ENCODE measurements around the gene KLHL22.

Gene KLHL22

DNA sequence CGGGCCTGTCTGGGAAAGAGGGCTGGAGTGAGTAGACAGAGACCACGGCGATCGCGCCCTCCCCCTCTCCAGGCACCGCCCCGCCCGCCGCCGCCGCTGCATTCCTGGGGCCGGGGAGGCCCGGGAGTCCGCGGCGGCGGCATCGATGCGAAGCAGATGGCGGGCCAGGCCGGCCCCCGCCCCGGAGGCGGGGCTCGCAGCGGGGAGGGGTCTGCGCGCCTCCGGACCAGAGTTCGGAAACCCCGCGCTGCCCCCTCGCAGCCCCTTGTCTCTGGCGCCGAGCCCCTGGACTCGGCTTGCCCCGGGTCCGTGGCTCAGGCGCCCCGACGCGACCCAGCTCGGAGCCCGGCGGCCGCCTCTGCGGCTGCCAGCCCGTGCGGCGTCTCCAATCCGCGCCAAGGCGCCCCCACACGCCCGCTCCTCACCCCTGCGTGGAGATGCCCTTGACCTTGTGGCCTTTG lies 59.3 kb downstream of the KLHL22 start:
- H3K27ac ChIP-seq = no peak overlapping the region
- no peak for DNase-seq (ENCODE audit: low read depth, low spot score)

DNA sequence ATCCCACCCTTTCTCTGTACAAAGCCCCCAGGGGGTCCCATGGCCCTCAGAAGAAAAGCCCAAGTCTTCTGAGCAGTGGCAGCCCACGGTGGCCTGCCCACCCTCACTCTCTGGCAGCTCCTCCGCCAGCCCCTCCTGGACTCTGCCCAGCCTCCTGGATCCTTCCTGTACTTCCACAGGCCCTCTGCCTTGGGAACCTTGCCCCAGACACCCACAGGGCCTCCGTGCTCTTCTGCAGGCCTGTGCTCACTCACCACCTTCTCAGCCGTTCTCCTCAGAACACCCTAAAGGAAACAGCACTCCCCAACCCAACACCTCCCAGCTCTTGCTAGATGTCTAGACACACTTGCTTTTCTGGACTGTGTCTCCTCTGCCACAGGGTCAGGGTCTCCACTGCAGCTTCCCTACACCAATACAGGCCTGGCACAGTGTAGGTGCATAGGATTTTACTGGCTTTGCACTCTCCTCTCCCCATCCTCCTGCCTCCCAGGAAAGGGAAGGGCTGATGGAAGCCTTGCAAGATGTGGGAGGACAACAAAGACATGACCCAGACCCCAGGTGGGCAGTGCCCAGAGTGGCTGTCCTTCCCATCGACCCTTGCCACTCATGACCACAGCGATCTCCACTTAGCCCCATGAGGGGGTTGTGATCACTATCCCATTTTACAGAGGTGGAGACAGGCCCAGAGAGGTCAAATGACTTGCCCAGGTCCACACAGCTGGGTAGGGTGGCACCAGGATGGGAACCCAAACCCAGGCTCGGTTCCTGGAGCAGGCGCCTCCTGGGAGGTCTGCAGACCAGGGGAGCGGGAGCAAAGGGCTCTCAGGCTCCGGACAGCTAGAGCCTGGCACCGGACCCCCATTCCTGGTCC lies 59.9 kb downstream of the KLHL22 start:
- DNase-seq (ENCODE audit: low read depth, low spot score) = no peak
- no peak overlapping the region for H3K27ac ChIP-seq

DNA sequence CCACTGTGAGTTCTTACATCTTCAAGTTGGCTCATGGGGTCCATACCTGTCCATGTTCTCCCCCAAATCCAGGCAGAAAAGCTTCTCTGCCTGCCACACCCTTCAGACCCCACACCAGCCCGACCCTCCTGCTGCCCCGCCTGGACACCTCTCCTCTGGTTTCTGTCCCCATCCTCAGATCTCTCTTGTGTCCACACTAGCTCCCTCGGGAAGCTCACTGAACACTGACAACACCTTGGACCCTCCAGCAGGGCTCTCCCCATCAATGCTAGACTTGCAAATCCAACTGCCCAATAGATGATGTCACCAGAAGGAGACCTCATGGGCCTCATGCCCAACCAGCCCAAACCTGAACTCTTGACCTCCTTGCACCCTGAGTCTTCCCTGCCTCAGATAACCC lies 60.8 kb downstream of the KLHL22 start:
- no peak overlapping the region for H3K27ac ChIP-seq
- DNase-seq (ENCODE audit: low read depth, low spot score) = no peak

DNA sequence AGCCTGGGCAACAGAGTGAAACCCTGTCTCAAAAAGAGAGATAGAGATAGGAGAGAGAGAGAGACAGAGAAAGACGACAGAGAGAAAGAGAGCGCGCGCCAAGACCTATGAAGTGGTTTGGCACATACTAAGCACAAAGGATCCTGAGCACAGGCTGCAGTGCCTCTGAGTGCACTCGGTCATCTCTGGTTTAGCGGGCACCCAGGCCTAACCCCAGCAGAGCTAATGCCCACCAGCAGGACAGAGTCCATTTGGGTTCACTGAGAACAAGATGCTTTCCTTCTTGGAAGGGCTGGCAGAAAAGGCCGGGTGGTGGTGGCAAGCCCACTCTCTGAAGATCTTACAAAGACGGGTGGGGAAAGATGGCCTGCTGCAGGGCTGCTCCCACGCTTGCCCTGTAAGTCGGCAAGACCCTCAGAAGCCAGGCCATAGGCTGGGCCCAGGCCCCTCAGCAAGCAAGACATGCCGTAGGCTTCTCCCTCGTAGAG lies 61.3 kb downstream of the KLHL22 start:
- DNase-seq (ENCODE audit: low read depth, low spot score) = no peak
- H3K27ac ChIP-seq = no peak overlapping the region

DNA sequence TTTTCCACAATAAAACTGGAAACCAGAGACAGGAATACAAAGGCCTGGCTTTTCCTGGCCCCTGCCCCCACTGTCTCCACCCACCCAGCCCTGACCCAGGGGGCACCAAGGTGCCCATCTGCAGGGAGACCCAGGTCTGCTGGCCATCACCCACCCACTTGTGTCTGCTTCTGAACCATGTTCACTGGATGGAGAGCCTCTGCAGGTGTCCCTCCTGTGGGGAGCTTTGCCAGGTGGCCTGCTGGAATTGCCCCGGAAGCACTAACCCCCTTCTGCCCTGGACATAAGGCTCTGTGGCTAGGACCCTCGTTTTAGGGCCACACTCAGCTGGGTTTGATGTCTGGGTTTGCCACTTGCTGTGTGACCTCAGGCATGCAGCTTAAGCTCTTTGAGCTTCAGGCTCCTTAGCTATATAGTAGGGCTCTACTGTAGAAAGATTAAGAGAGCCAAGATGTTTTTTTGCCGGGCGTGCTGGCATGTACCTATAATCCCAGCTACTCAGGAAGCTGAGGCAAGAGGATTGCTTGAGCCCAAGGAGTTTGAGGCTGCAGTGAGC lies 61.8 kb downstream of the KLHL22 start:
- H3K27ac ChIP-seq = no peak overlapping the region
- DNase-seq (ENCODE audit: low read depth, low spot score) = no peak

DNA sequence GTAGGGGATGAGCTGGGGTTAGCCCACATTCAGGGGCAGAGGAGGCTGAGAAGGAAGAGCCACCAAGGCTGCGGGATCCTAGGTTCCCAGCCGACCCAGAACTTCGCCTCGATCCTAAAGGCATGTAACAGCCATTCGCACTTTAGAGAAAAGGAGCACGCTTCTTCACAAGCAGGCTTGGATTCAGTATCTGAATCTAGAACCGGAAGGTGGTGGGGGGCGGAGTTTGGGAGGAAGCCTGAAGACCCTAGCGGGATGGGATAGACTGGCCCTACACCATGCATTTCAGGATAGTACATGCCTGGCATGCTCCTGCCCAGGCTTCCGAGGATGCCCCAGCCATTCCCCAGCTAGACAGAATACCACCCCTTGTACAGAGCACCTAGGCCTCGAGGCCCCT lies 62.4 kb downstream of the KLHL22 start:
- DNase-seq (ENCODE audit: low read depth, low spot score) = no peak
- no peak overlapping the region for H3K27ac ChIP-seq

DNA sequence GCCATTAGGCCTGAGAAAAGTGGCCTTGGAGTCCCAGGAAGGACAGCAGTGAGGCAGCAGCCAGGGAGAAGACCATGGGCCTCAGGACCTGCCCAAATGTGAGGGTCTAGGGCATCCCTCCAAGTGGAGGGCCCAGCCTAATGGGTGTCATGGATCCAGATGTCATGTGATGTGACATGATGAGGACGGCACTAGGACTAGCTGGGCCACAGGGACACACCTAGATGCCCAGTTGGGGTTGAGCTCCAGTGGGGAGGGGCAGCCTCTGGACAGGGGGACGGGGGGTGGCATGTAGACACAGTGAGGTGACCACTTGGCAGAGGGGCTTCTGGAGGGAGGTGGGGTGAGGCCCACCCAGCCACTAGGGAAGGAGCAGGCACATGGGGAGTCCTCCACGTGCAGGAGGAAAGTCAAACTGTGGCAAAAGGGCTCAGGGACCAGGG lies 63.3 kb downstream of the KLHL22 start:
- no peak for DNase-seq (ENCODE audit: low read depth, low spot score)
- no peak overlapping the region for H3K27ac ChIP-seq

DNA sequence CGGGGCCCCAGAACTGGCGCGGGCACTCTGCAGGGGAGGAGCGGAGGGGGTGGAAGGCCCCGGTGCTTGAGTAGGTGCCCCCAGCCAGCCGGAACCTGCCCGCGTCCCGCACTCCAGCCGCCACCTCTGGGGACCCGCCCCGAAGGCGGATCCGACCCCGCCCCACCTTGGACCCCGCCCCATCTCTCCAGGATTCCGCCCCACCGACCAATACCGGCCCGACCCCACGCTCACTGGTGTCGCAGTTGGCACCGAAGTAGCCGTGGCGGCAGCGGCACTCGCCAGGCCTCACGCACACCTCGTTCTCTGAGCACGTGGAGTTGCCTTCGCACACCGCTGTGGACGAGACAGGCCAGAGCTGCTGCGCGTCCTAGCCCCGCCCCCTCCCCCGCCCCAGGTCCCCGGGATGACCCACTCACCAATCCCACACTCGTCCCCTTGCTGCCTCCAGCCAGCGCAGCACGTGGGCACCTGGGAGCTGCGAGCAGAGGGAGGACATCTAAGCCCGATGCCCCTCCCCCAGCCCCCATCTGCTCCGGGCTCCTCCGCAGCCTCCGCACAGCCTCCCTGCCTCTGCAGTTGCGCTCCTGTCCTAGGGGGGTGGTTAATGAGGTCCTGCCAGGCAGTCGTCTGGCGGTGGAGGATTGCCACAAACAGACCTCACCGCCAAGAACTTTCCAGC lies 63.9 kb downstream of the KLHL22 start:
- DNase-seq (ENCODE audit: low read depth, low spot score) = no peak
- no peak overlapping the region for H3K27ac ChIP-seq

DNA sequence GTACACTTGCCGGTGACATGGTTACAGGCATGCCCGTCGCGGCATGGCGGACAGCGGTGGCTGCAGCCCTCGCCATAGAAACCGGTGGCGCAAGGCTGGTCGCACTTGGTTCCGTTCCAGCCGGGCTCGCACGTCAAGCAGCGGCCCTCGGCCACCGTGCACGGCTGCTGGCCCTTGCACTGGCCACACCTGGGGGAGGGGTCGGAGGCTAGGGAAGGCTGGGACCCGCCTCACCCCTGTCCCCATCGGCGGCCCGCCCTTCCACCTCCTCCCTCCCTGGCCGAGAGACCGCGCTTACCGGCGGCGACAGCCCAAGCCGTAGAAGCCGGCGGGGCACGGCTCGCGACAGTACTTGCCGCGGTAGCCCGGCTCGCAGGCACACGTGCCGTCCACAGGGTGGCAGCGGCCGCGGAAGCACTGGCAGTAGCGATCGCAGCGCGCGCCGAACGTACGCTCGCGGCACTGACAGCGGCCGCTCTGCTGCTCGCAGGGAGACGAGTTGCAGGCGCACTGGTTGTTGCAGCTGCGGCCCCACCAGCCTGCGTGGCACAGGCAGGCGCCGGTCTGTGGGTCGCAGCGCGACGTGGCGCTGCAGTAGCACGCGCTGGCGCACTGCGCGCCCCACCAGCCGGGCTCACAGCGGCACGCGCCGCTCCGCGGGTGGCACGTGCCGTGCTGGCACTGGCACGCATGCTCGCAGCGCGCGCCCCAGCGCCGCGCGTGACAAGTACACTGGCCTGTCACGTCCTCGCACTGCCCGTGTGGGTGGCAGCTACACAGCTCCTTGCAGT lies 64.7 kb downstream of the KLHL22 start:
- DNase-seq (ENCODE audit: low read depth, low spot score) = no peak
- H3K27ac ChIP-seq = no peak overlapping the region

DNA sequence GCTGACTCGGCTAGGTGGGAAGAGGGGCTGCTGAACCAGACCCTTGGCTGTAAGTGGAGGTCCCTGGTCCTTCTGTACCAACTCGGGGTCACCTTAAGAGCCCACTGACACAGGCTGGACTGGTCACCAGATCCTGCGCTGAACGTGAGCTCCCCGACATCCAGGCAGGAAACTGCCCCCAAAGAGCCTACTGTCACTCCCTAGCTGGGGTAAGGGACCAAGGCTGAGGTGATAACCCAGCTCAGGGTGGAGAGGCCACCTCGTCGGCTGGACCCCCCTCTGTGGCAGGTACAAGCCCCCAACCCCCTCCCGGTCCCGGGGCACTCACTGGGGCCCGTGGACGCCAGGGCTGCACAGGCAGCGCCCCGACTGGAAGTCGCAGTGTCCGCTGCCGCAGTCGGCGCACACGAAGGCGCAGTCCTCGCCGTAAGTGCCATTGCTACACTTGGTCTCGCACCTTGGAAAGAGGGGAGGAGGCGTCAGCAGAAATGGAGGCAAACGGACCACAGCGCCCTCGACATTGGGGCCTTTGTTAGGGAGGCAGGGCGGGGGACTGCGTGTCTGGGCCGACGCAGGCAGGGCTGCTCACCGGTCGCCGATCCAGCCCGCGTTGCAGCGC lies 65.4 kb downstream of the KLHL22 start:
- DNase-seq (ENCODE audit: low read depth, low spot score) = no peak
- H3K27ac ChIP-seq = no peak overlapping the region

DNA sequence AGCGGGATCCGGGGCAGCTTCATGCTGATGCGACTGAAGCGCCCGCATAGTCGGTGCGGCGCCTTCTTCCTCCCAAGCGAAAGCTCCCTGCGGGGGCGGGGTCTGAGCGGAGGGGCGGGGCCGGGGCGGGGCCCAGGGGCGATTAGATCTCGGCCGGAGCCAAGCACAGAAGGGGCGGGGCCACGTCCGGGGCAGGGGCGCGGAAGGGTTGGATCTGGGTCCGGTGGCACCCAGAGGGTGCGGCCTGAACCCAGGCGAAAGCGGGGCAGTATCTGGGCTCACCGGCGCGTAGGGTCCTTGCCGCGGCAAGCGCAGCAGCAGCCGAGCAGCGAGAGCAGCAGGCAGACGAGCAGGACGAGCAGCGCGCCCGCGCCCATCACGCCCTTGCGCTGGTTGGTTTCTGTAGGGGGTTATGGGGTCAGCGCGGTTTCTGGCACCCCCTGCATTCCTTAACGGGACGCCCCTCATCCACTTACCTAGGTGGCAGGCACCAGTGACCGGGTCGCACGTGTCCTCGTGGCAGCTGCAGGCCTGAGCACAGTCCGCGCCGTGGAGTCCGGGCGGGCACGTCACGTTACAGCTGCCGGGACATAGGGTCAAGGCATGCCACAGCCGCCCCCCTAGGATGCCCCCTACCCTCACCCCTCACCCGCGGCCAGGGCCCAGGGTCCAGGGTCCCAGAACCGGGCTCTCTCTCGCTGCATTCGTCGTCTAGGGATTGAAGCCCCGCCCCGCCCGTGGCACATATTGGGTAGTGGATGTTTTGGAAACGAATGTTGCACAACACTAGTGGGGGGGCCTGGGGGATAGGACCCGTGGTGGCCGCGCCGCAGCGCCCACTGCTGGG lies 66.1 kb downstream of the KLHL22 start:
- DNase-seq (ENCODE audit: low read depth, low spot score) = no peak
- no peak overlapping the region for H3K27ac ChIP-seq

DNA sequence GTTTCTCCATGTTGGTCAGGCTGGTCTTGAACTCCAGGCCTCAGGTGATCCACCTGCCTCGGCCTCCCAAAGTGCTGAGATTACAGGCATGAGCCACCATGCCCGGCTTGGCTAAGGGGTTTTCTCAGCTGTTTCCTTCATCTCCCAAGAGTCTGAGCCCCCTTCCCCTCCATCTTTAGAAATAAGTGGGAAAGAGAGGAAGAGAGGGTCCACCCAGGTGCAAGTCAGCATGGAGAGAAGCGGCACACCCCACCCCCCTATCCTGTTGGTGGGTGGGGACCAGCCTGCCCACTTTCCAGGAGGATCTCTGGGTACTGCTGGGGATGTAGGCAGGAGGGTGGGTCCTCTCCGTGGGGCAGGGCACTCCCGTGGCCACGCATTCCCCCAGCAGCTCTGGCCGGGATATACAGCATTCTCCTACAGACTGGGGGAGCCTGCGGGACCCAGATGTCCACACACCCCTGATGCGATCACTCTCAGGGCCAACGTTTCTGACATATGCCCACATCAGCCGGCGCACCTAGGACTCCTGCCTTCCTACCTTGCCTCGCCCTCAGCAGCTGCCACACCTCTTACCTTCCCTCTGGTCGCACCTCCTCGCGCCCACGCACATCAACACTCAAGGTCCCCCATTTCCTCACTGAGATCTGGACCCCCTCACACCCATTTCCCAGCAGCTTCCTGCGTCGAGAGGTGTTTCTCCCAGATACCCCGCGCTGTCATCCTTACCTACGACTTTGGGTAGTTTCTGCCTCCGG lies 66.9 kb downstream of the KLHL22 start:
- H3K27ac ChIP-seq = no peak overlapping the region
- no peak for DNase-seq (ENCODE audit: low read depth, low spot score)

DNA sequence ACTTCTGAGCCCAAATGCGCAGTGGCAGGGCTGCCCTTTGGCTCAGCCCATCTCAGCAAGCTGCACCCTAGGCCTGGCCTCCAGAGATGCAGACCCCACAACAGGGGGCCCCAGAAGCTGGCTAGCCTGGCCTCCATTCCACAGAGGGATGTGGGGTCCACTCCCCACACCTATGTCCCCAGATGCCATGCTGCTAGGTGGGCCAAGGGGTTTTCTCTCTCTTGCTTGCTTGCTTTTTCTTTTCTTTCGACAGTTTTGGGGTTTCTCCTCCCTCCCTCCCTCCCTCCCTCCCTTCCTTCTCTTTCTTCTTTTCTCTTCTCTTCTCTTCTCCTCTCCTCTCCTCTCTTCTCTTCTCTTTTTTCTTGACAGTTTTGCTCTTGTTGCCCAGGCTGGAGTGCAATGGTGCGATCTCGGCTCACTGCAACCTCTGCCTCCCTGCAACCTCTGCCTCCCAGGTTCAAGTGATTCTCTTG lies 67.6 kb downstream of the KLHL22 start:
- no peak for DNase-seq (ENCODE audit: low read depth, low spot score)
- H3K27ac ChIP-seq = no peak overlapping the region

DNA sequence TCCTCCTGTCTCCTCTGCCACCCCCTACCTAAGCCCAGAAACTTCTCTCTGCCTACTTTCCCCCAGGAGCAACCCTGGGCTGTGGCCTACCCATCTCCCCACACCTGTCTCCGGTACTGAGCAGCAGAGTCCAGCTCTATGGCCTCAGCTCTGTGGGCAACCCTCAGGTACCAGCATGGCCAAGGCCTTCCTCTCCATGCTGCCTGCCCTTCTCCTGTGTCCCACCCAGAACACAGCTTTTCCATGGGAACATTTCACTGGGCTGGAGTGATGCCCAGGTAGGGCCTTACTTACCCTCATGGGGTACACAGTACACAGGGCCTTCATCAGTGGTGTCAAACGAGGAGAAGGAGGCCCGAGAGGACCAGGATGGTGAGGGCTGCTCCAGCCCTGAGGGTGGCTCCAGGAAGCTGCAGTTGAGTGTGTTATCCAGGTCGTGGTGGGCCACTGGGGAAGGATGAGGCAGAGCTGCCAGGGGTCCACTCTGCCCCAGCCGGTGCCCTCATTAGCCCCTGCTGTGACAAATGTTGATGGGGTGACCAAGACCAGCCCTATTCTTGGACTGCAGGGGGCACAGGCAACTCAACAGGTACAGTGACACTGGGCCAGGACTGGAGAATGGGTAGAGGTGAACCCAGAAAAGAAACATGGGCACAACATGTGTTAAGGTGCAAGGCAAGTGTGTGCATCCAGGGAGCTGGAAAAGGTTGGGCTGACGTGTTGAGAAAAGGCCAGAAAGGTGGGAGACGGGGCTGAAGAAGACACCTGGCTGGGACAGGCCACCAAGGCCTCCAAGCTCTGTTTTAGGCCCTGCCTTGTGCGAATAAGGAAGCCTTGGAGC lies 68.3 kb downstream of the KLHL22 start:
- no peak for DNase-seq (ENCODE audit: low read depth, low spot score)
- H3K27ac ChIP-seq = no peak overlapping the region

DNA sequence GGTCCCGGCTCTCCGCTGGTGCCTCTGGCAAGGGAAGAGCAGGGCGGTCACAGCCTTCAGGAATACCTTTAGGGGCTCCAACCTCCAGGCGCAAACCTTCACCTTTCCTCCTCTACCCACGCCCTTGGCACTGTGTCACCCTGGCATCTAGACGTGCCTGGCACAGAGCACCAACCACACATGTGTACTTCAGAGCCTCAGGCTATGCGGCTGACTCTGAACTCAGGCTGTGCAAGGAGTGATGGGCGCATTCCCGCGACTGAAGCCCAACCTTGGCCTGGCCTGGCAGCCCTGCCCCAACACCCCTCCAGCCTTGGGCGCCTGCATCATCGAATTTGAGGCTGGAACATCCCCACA lies 69.4 kb downstream of the KLHL22 start:
- H3K27ac ChIP-seq = no peak overlapping the region
- DNase-seq (ENCODE audit: low read depth, low spot score) = no peak

DNA sequence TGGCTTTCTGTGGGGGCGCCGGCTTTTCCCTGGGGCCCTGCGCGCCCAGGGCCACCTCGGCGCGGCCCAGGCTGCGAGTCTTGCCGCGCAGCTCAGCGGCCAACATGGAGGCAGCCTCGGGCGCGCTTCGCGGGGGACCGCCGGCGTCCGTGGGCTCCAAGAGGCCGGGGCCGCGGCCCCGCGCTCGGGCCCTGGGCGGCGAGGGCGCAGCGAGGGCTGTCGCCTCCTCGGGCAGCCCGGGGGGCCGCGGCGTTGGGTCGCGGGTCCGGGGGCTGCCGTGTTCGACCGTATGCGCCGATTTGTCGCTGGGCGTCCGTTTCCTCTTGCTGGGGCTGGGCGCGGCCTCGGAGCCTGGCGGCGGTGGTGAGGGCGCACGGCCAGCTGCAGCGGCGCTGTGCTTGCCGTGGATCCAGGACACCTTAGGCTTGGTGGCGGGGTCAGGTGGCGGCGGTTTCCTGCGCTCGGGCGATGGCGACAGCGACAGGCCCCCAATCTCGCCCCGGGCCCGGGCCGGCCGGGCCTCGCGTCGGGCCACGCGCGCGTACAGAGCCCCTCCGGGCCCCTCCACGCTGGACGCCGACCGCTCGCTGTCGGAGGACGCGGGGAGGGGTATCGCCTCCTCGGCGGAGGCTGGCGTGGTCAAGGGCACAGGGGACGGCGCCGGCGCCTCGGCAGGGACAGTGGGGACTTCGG lies 69.9 kb downstream of the KLHL22 start:
- H3K27ac ChIP-seq = no peak overlapping the region
- DNase-seq (ENCODE audit: low read depth, low spot score) = no peak

Measured in epithelial cell of prostate (primary cell).